Aorta (tissue), 5 donors: ENCODE results near the gene ZKSCAN8. TPM values are rescaled to one million over a fixed set of nuclear protein-coding genes. Genes with fewer than 3 reads are reported as not detected.
A peak's percentile ranks its signal among the peaks of the same experiment; 100 is the strongest.
"Not testable (repeated sequence)": the region's sequence is repeated elsewhere in the genome, so short reads cannot be mapped to it uniquely, and the experiment has no call there.

ENCODE experiments used
- ATAC-seq: fragments of 200-7000 bp; cut with Tn5 transposase; one replicate; pipeline ENCODE4 v1.9.1; 2022; ENCODE audit warnings: moderate library complexity; ENCODE audit not compliant: low FRiP score
- DNase-seq, 2 donors: peaks; one replicate each; pipeline ENCODE4 v3.0.0-alpha.2; 2020
- H3K27ac ChIP-seq, 2 donors: one replicate each; pipeline ENCODE4 v1.5.1; 2013; ENCODE audit warnings: low read length in 2 of 2, mild to moderate bottlenecking in 2 of 2, moderate library complexity in 2 of 2, control low read depth in 1 of 2, inconsistent platforms in 1 of 2, low read depth in 1 of 2
- H3K27me3 ChIP-seq, 2 donors: one replicate each; pipeline ENCODE4 v1.6.1; 2013; ENCODE audit warnings: control low read depth in 1 of 2, low read length in 1 of 2, mild to moderate bottlenecking in 1 of 2, moderate library complexity in 1 of 2; ENCODE audit not compliant: insufficient read depth in 2 of 2, control insufficient read depth in 1 of 2
- H3K36me3 ChIP-seq, 2 donors: one replicate each; pipeline ENCODE4 v1.6.1; 2013; ENCODE audit warnings: control low read depth in 1 of 2, low read length in 1 of 2, mild to moderate bottlenecking in 1 of 2; ENCODE audit not compliant: insufficient read depth in 2 of 2, control insufficient read depth in 1 of 2
- H3K4me1 ChIP-seq, 2 donors: one replicate each; pipeline ENCODE4 v1.6.1; 2013; ENCODE audit warnings: low read length in 2 of 2, control low read depth in 1 of 2, mild to moderate bottlenecking in 1 of 2, moderate library complexity in 1 of 2; ENCODE audit not compliant: insufficient read depth in 2 of 2, control insufficient read depth in 1 of 2
- H3K4me3 ChIP-seq, 2 donors: one replicate each; pipeline ENCODE4 v1.5.1; 2013; ENCODE audit warnings: low read length in 2 of 2, control low read depth in 1 of 2, mild to moderate bottlenecking in 1 of 2
- H3K9me3 ChIP-seq: one replicate; pipeline ENCODE4 v1.6.1; 2013; ENCODE audit warnings: mild to moderate bottlenecking, low read length; ENCODE audit not compliant: control insufficient read depth
- WGBS, 2 donors: extraction: QIAGEN DNeasy Blood & Tissue Kit; methylation state at CpG; one replicate each; pipeline ENCODE4 v1.1.7; 2013; 5-methylcytosine and 5-hydroxymethylcytosine counted together
- intact Hi-C, 2 donors: fragments of 100-400 bp; cut with DNase I; formaldehyde crosslinking; loops; one replicate each; pipeline versions ENCODE4 v1.14.2 to v1.15.0; 2022
- long read RNA-seq, 2 donors: library from polyadenylated mRNA; unstranded; transcript quantifications; one replicate each; pipeline ENCODE4 v2.0.0, GENCODE V29; 2020 to 2021
- polyA plus RNA-seq, 2 donors: library from polyadenylated mRNA; stranded (reverse); fragments of 200-250 nt; gene quantifications; one replicate each; pipeline ENCODE4 v1.2.3, GENCODE V29; 2013
- total RNA-seq, 2 donors: library from RNA; stranded (reverse); fragmentation: NEBNext Ultra II Directional; extraction: Animal tissue kit (Norgen Biotek cat#: 25700); gene quantifications; one replicate each; pipeline ENCODE4 v1.2.1, GENCODE V29; 2021
- donor health status: healthy with polysubstance abuse.
- donor health status: Bipolar disorder and iron deficiency.
- donor health status: DM: no; HTN: no; CAD: no.
- donor health status: DM: no; HTN: no; CAD: no.
- donor health status: DM: yes; HTN: yes; CAD: no.

The ZKSCAN8 gene
- total RNA-seq (10 to 100 TPM; 20.7 to 31.8 TPM), polyA plus RNA-seq (10 to 100 TPM in 1 of 2 donors, 1 to 10 TPM in 1; 2.3 to 12.5 TPM)
- long read RNA-seq, donor 1, partial matches to known transcripts, result 0 of 3 reads
- long read RNA-seq, donor 1, other reads (novel, unspliced or antisense), result 3 of 3 reads
- long read RNA-seq, donor 2, partial matches to known transcripts, result 2 of 6 reads
- long read RNA-seq, donor 2, other reads (novel, unspliced or antisense), result 4 of 6 reads

DNA sequence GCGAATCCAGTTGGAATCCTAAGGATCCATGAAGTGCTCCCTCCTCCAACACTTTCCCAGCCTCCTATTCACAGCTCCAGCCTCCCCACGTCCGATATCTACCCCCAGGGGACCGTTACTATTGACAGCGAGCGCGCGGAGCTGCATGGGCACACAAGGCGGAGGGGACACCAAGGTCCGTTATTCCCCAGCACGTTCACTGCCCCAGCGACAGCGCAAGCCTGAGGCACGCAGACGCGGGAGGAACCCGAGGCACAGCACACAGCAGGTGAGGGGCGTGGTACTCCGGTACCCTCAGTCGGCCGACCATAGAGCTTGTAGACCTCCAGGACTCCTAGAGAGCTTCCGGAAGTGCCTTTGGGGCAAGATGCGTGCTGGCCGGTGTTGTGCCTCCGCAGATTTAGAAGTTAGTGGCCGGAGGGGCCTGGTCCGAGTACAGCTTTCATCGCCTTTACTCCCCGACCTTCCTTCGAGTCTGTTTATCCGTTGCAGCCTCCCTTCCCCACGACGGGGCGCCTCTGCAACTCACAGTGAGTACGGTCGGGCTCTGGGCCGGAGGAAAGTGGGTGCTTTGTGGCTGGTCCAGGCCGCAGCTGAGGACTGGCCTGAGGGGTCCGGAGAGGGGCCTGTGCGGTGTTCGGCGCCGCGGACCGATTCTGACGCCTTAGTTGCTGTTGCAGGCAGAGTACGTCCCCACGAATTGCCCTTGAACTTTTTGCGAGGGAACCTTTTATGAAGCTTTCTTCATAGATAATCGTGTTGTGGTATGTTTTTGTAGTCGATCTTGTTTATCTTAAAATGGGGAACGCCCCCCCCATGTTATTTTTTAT is at the start of gene ZKSCAN8:
TSS of gene ZKSCAN8 (plus strand) at position 384 of the 830 bp plus-strand sequence. CDS start 6,525 bp downstream, outside the sequence.
- intact Hi-C loops, result loop anchor here (5.0 to 10.0 kb wide), 3 partner anchors 71 to 113 kb away; partner anchors contain the start of genes NKAPL (in 1 of the 2) and ZKSCAN4 (in 1 of the 2)
- Histone ChIP-seq H3K4me3 (peak within 1 kb of the TSS; percentile 71 to 88), H3K4me1 (no peaks in the 10 kb centered on the region), H3K27me3 (no peaks in the 10 kb centered on the region), H3K9me3 (no peaks in the 10 kb centered on the region), H3K36me3 (peaks cover 0 to 2% of the 10 kb centered on the region in 2 donors), H3K27ac (peak within 1 kb of the TSS in 1 of 2 donors; percentile 66)
- ATAC-seq, result peak; percentile 91
- DNase-seq, result peak; percentile 85 to 86
- WGBS, 2 donors, result 0% methylated on average over 52 of the region's 52 CpGs

GRCh38 chr6:28102222-28102621 is 39.5 kb upstream of the ZKSCAN8 start:
- 84% methylated on average over 7 of the region's 7 CpGs for WGBS, 2 donors
- H3K4me3 ChIP-seq, H3K27ac ChIP-seq, DNase-seq, ATAC-seq, H3K36me3 ChIP-seq, intact Hi-C loops, H3K9me3 ChIP-seq, H3K4me1 ChIP-seq, H3K27me3 ChIP-seq: not testable (repeated sequence)

GRCh38 chr6:28102699-28103098 is 39.0 kb upstream of the ZKSCAN8 start:
- intact Hi-C loops, DNase-seq, H3K27ac ChIP-seq: not testable (repeated sequence)

GRCh38 chr6:28104392-28105244 is 37.1 kb upstream of the ZKSCAN8 start:
- peak overlapping the region in 1 of 2 donors; percentile 12 for H3K27ac ChIP-seq
- H3K4me3 ChIP-seq, result peak overlapping the region; percentile 52 to 85
- H3K27me3 ChIP-seq, result no peaks in the 10 kb centered on the region
- no peaks in the 10 kb centered on the region for H3K9me3 ChIP-seq
- no peaks in the 10 kb centered on the region for H3K4me1 ChIP-seq
- WGBS, 2 donors, result 1% methylated on average over 54 of the region's 54 CpGs
- H3K36me3 ChIP-seq, result no peaks in the 10 kb centered on the region
- intact Hi-C loops, result no loop called here
- ATAC-seq (peak; percentile 94), DNase-seq (peak; percentile 87 to 90)

More at GRCh38 chr6:28102699-28103098, 39.0 kb upstream of the ZKSCAN8 start:
- not testable (repeated sequence) for H3K4me1 ChIP-seq, H3K36me3 ChIP-seq, ATAC-seq, H3K4me3 ChIP-seq, H3K9me3 ChIP-seq, H3K27me3 ChIP-seq

DNA sequence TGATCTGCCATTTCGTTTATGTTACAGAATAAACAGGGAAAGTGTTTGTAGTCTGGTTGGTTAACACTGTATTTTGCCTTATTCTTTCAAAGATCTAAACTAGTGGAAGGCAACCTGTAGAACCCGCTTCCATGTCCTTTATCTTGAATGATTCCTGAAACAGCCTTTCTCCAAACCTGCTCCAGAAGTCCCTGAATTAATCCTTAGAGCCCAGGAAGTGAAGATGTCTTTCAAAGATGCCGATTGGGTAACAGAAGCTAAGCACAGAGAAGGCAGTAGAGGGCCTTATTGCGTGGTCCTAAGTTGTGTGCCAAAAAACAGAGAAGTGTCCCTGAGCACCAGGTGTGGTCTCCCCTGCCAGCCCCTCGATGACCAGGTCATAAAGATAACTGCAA is 36.4 kb upstream of the ZKSCAN8 start:
- no peak overlapping the region for H3K27ac ChIP-seq
- intact Hi-C loops, result no loop called here
- no peaks in the 10 kb centered on the region for H3K36me3 ChIP-seq
- ATAC-seq, result no peak
- H3K4me1 ChIP-seq, result no peaks in the 10 kb centered on the region
- DNase-seq, result no peak
- no peaks in the 10 kb centered on the region for H3K9me3 ChIP-seq
- peak overlapping the region; percentile 52 to 85 for H3K4me3 ChIP-seq
- 27 to 29% methylated on average over 5 of the region's 5 CpGs for WGBS, 2 donors
- no peaks in the 10 kb centered on the region for H3K27me3 ChIP-seq

DNA sequence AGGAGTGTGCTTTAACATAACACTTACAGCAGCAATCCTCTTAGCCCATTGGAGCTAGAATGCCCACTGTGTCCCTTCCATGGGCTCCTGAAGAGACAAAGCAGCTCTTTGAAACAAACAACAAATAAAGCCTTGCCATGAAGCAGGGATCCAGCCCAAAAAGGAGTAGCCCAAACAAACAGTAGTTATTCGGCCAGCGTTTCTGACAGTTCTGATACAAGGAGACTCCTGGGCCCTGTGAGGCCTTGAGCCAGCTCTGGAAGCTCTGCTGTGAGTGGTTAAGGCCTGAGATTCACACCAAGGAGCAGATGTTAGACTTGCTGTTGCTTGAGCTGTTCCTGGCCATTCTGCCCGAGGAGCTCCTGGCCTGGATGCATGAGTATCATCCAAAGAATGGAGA is 34.2 kb upstream of the ZKSCAN8 start:
- WGBS, 2 donors, result 77 to 79% methylated on average over 3 of the region's 3 CpGs
- Histone ChIP-seq H3K9me3 (no peaks in the 10 kb centered on the region), H3K36me3 (no peaks in the 10 kb centered on the region), H3K4me1 (no peaks in the 10 kb centered on the region), H3K27me3 (no peaks in the 10 kb centered on the region), H3K27ac (no peak overlapping the region), H3K4me3 (no peak overlapping the region)
- ATAC-seq (no peak), DNase-seq (no peak)
- intact Hi-C loops, result no loop called here

DNA sequence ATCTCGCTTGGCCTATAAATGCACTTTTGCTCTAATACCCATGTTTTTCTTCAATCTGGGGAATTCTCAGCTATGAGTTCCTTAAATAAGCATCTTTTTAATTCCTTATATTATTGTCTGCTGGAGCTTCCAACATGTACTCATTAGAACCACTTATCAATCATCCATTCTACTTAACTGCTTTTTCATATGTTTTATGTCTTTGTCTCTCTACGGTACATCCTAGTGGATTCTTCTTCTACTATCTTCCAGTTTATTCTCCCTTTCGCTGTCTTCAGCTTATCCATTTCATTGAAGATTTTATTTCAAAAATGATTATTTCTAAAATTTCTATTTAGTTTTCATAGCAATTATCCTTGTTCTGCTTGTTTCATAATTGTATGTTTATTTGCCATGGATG is 29.7 kb upstream of the ZKSCAN8 start:
- intact Hi-C loops, result no loop called here
- no peak overlapping the region for H3K4me3 ChIP-seq
- 74 to 96% methylated on average over 3 of the region's 3 CpGs for WGBS, 2 donors
- H3K4me1 ChIP-seq, result no peaks in the 10 kb centered on the region
- H3K27me3 ChIP-seq, result no peaks in the 10 kb centered on the region
- H3K9me3 ChIP-seq, result no peaks in the 10 kb centered on the region
- H3K27ac ChIP-seq, result no peak overlapping the region
- DNase-seq (no peak), ATAC-seq (no peak)
- no peaks in the 10 kb centered on the region for H3K36me3 ChIP-seq

DNA sequence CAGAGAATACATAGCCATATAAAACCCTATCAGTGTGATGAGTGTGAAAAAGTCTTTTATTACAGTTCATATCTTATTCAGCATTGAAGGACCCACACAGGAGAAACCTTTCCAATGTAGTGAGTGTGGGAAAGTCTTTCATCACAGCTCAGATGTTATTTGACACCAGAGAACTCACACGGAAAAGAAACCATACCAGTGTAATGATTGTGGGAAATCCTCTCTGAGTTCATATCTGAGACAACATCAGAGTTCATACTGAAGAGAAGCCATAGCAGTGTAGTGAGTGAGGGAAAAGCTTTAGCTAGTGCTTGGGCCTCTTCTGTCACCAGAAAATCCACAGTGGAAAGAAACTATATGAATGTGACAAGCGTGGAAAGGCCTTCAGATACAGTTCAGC is 25.9 kb upstream of the ZKSCAN8 start:
- Histone ChIP-seq H3K36me3 (peaks cover 0 to 4% of the 10 kb centered on the region in 2 donors), H3K4me3 (no peak overlapping the region), H3K27ac (no peak overlapping the region), H3K9me3 (no peaks in the 10 kb centered on the region), H3K27me3 (no peaks in the 10 kb centered on the region), H3K4me1 (no peaks in the 10 kb centered on the region)
- DNase-seq (no peak), ATAC-seq (no peak)
- intact Hi-C loops, result no loop called here
- 70 to 78% methylated on average over 2 of the region's 2 CpGs for WGBS, 2 donors
